ENCODE results near the gene VSTM2B. TPM values are rescaled to one million over a fixed set of nuclear protein-coding genes. Genes with fewer than 3 reads are reported as not detected.
"Not testable (repeated sequence)": the region's sequence is repeated elsewhere in the genome, so short reads cannot be mapped to it uniquely, and the experiment has no call there.

The VSTM2B gene
- not detected for total RNA-seq

DNA sequence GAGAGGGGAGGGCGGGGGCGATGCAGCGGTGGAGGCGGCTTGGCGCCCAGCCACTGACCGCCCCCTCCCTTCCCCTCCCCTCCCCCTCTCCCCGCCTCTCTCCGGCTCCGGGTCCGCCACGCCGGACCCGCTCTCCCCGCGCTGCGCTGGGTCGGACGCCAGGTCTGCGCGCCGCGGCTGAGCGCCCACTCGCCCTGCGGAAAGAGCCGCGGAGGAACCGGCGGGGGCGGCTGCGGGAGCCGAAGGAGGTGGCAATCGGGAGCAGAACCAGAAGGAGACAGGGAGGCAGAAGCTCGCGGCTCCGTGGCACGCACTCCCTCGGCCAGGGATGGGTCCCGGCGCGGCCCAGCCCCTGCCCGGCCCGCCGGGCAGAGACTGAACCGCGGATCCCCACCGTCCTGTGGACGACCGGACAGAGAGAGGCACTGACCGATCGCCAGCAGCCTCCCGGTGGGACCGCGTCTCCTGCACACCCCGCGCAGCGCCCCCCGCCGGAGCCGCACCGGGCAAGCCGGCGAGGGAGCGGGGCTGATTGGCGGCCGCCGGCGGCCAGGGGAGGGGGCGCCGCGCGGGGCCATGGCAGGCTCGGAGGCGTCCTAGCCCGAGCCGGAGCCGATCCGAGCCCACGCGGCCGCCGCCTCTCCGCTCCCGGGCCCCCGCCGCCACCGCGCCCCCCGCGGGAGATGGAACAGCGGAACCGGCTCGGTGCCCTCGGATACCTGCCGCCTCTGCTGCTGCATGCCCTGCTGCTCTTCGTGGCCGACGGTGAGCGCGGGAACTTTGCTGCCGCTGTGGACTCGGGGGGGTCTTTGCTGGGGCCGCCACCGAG is at the start of gene VSTM2B:
VSTM2B (plus strand) TSS at position 94 of the 829 bp plus-strand sequence; CDS start at position 684, 590 bp downstream.
- ATAC-seq (no peak), DNase-seq (ENCODE audit: low spot score) (no peak)

DNA sequence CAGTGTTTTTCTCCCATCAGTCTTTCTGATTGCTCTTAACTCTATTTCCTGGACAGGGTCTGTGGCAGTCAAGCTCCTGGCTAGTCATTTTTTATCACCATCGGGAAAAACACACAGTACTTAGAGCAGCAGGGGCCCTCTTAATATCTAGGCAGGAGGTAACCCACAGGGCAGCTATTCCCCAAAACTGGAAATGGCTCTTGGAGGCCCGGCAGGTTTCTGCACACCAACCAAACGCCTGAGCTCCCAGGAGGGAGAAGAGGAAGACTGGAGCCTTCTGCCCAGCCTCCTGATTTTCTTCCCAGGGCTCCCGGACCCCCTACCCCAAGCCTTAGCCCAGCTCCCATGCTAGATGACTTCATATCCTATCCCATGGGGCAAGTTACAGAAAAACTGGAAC is 49.3 kb upstream of the VSTM2B start:
- DNase-seq (ENCODE audit: low spot score) (no peak), ATAC-seq (no peak)

DNA sequence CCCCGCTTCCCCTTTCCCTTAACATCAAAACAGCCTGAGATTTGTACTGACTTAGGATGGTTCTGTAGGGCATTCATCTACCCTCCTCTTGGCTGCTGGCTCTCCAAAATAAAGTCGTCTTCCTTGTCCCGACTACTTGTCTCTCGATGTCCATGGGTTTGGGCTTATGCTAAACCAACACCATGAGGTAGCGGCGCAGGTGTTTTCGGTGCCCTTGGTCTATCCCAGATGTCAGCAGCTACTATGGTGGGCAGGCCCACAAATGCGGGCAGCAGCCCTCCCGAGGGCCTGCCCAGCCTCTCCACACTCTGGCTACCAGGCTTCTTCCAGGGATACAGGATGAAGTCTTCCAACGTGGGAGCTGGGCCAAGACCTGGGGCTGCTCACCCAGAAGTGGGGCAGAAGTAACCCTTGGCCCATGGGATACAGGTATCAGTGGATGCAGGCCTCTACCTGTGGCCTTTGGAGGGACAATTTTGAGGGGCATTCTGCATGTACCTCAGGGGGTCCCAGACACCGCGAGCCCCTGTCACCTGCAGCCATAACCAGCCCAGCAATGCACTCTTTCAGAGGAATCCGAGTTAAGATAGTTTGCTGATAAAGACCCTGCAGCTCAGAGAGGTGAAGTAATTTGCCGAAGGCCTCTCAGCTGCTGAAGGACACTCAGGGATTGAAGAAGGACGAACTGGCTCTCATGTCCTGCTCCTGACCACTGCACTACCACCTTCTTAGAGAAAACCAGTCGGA is 47.8 kb upstream of the VSTM2B start:
- ATAC-seq (no peak), DNase-seq (ENCODE audit: low spot score) (no peak)

DNA sequence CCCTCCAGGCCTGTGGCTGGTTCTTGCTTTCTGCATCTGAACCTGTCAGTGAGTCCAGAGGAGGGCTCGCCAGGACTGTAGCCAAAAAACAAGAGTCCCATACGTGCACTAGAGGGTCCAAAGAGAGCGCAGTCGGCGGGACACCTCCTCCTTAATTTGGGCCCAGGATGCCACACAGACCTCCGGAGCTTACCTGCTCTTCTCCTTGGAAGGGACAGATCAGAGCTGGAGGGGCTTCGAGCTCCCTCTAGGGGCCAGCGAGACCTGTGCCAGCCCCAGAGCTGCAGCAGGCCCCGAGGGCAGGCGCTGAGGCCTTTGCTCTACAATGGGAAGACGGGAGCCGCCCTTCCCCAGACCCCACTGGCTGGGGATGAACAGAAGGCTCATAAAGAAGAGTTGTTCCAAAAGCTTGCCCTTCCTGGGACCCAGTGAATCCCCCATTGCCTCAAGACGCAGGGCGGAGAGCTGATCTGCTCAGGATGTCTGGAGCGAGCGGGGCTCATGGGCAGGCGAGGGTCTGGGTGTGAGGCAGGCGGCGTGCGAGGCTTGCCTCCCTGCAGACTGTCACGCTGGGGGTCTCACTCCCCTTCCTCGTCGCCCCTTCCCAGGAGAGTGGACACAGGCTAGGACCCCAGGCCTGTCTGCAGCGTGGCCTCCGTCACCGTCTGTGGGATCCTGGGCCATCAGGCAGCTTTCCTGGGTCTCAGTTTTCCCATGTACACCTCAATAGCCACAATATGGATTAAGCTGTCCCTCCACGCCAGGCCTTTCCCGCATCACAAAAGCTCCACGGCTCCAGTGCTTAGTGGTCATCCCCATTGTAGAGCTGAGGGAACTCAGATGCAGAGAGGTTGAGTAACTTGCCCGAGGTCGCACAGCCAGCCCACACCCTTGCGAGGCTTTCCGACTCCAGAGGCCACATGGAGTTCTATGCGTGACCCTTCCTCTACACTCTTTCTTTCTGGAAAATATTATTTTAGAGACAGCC is 46.9 kb upstream of the VSTM2B start:
- DNase-seq (ENCODE audit: low spot score) (no peak), ATAC-seq (peak; percentile 56)

DNA sequence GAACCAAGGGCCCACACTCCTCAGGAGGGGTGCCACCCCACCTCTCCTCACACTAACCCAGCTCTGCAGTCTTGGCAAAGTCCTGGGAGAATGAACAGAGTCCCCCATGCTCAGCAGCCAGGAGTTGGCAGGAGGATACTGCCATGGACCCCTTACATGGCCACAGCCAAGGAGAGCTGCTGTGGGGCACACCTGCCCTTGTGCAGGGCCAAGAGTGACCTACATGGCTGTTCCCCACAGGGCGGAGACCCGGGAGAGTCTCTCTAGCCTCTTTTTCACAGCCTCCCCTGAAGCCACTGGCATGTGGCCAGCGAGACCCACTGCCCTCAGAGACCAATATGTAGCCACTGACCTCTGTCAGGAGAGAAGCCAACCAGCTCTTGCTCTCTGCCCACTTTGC is 45.9 kb upstream of the VSTM2B start:
- ATAC-seq (no peak), DNase-seq (ENCODE audit: low spot score) (no peak)

DNA sequence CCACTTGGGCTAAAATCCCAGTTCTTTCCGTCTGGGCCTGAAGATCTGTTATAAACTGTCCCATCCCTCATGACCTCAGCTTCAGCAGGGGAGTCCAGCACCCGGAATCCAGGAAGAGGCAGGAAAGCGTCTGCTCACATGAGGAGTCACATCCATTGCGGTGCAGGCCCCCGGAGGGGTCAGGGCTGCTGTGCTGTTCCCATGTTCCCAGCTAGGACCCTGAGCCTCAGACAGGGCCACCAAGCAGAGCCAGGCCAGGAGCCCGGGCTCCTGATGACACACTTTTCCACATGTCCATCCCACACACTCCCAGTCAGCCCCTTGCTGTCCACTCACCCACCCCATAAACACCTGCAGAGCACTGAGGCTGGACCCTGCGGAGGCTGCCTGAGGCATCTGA is 45.3 kb upstream of the VSTM2B start:
- no peak for DNase-seq (ENCODE audit: low spot score)
- no peak for ATAC-seq

DNA sequence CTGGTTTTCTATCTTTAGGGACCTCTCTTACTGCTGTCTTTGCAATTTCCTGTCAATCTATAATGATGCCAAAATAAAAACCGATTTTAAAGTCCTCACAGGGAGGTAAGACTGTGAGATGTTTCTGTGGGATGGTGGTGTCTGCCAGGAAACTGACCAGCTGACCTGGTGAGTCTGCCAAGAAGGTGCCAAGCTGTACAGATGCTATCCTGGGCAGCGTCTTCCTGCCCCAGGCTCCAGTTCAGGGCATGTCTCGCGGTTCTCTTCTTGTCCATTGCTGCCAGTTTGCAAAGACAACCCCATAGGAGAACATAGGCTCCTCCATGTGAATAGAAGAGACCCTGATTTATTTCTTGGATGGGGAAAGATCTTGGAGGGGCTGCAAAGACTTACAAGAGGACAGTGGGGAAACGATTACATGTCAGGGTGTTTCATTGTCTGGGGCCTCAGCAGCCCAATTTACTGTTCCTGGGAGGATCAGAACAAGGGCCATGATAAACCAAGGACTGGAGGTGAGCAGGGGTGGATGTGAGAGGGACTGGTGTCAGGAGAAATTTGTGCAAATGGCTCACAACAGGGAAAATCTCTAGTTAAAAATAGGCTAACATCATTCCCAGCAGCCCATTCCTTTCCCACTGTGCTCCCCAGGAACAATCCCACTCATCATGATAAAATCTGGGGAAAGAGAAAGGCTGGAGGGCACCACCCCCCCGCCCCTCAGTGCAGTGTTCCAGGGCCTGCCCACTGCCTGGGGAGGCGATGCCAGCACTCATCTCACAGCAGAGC is 42.7 kb upstream of the VSTM2B start:
- no peak for ATAC-seq
- no peak for DNase-seq (ENCODE audit: low spot score)

DNA sequence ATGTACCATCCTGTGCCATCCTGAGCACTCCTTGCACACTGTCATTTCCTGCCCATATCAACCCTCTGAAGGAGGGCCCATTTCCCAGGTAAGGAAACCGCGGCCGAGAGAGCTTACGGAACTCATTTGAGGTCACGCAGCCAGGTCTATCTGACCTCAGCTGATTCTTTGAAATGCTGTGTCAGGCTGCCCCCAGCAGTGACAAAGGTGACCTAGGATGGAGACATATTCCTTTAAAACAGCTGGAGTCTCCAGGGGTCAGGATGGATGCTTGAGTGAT is 42.2 kb upstream of the VSTM2B start:
- ATAC-seq: no peak

DNA sequence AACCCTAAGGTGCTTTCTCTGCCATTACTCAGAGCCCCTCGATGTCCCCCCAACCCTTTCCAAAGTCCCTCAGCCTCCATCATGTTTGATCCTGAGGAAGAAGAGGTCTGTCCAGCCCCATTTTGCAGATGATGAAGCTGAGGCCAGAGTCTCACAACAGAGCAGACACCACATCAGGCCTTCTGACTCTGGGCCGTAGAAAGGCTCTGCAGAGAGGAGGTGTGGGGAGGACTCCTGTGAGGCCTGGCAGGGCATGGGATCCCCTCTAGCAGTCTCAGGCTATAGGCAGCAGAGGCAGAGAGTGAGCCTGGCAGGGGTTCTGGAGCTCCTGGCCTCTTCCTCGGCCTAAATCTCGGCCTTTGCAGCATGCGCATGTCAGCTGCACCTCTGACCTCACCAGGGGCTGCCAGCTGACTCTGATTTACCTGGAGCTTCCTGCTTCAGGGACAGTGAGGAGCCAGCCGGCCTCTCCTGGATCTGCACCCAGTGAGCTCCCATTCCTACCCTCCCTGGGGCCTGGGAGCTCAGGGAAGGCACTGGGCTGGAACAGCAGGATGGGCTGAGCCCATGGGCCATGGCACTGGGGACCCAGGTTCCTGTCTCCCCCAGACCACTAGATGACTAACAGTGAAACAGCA is 41.7 kb upstream of the VSTM2B start:
- ATAC-seq (no peak), DNase-seq (ENCODE audit: low spot score) (peak; percentile 18)

More for the DNA sequence above, 42.2 kb upstream of the VSTM2B start:
- no peak for DNase-seq (ENCODE audit: low spot score)

DNA sequence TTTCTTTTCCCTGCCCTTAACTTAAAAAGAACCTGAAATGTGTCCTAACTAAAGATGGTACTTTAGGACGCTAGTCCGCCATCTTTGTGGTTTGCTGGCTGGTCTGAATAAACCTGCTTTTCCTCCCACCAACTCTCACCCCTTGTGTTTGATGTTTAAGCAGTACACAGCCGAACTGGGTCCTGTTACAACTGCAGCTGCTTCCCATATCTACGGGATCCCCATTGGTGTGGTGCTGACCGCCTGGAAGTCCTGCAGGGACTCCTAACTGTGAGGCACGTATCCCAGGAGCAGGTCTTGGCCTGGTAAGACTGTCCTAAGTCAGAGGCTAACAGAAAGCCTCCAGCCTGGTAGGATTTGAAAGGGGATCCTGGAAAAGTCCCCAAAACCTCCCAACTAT is 40.9 kb upstream of the VSTM2B start:
- ATAC-seq (no peak), DNase-seq (ENCODE audit: low spot score) (no peak)

DNA sequence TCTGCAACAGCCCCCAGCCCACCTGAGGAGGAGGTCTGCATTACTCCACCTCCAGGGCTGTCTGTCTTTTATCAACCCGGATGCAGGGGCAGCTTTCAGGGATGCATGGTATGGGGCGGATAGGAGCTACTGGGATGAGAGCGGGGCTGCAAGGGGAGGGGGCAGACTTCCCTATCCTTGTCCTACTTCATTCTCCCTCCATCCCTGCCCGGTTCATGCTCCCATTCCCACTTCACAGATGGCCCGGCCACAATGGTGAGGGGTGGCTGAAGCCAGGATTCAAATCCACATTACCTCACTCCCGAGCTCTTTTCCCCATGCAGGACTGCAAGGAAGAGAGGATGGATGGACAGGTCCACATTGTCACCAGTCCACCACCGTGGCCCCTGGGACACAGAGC is 40.5 kb upstream of the VSTM2B start:
- ATAC-seq (no peak), DNase-seq (ENCODE audit: low spot score) (peak; percentile 27)

DNA sequence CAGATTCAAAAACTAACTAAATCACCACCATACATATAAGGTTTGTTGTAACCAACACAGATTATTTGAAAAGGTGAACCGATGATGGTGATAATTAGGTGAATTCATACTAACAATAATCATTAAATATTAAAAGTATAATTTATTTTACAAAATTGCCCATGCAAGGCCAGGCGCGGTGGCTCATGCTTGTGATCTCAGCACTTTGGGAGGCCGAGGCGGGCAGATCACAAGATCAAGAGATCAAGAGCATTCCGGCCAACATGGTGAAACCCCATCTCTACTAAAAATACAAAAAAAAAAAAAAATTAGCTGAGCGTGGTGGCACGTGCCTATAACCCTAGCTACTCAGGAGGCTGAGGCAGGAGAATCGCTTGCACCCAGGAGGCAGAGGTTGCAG is 38.8 kb upstream of the VSTM2B start:
- DNase-seq (ENCODE audit: low spot score); ATAC-seq: not testable (repeated sequence)

DNA sequence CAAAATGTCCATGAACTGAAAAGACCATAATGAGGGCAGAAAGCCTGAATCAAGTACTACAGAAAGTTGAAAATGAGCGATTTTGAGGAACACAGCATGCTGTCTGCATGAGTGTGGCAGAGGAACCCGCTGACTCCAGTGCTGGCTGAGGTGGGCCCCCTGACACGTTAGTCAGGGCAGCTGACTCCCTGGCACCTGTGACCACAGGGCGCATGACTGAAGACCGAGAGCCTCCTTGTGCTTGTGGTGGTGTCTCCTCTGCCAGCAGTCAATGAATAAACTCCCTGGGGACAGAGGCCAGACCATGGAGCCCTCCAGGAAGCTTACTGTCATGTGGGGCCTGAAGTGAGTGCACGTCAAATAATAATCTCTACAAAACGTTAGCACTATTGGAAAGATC is 38.4 kb upstream of the VSTM2B start:
- ATAC-seq (no peak), DNase-seq (ENCODE audit: low spot score) (no peak)

DNA sequence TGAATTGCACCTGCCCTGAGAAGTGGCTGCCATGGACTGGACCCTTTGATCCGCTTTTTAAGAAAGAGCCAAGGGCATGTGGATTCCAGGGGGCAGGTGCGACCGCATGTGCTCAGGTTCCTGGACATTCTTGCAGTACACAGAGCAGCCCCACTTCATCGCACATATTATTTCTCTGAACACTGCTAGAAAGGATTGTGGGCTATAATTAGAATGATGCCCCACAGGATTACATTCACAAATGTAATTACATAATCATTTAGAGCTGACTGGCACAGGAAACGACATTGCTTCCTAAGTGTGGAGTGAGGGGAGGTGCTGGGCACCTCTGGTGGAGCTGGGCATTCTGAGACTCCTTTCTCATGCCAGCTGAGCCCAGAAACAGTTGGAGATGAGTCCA is 37.5 kb upstream of the VSTM2B start:
- ATAC-seq: no peak
- no peak for DNase-seq (ENCODE audit: low spot score)

DNA sequence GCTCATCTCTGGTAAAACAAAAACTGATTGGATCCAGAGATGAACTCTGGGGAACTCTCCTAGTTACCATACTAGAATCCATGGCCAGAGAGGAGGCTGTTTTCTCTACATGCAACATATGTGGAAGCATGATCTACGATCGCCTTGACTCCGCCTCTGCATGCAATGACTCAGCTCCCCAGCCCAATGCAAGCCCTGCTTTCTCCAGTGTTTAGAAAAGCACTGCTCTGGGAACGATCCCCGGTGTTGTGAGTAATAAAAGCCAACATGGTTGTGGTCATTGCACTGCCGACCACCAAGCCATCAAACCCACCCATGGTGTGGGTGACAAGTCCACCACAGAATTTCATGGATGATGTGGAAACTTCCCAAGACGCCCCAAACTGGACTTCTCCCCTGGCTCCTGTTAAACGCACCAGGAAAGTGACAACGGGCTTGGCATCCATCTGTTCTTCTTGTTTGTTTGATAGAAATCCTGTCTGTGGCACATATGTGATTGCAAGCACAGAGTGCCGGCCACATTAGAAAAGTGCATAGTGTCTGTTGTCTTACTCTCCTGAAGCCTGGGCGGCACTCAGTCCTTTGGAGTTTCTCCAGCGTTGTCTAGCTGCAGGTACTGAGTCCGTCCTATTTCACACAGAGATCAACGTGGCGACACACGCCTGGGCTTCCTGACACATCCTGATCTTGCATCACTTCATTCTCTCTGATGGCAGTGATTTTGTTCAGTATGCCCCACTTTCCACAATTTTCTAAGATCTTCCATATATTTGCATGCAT is 36.4 kb upstream of the VSTM2B start:
- DNase-seq (ENCODE audit: low spot score) (no peak), ATAC-seq (no peak)

DNA sequence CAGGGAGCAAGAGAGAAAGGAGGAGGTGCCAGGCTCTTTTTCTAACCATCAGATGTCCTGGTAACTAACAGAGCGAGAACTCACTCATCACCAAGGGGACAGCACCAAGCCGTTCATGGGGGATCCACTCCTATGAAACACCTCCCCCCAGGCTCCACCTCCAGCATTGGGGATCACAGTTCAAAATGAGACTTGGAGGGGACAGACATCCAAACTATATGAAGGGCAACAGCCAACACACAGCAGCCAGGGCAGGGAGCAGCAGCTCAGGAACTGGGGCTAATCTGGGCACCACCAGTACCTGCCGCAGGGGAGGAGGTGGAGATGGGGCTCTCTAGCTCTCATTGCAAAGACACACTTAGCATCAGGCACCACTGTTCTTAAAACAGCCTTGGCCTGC is 34.3 kb upstream of the VSTM2B start:
- no peak for DNase-seq (ENCODE audit: low spot score)
- no peak for ATAC-seq

DNA sequence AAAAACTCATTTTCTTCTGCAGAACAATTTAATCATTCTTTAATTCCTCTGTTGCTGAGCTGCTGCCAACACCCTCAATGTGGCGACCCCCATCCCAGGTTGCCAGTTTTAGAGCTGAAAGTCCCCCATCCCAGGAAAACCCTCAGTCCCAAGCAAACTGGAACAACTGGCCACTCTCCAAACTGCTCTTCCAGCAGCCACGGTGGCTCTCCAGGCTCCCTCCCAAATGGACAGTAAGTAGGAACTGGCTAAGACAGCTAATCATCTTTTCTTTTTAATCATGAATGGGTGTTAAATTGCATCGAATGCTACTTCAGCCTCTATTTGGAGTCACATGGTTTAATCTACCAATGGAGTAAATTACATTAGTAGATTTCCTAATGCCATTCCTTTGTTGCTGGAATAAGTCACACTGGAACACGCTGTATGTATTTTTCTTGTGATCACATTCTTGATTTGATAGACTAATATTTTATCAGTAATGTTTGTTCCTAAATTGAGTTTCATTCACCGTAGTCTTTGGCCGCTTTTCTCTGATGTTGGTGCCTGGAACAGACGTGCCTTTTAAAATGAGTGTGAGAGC is 33.7 kb upstream of the VSTM2B start:
- DNase-seq (ENCODE audit: low spot score) (no peak), ATAC-seq (no peak)

DNA sequence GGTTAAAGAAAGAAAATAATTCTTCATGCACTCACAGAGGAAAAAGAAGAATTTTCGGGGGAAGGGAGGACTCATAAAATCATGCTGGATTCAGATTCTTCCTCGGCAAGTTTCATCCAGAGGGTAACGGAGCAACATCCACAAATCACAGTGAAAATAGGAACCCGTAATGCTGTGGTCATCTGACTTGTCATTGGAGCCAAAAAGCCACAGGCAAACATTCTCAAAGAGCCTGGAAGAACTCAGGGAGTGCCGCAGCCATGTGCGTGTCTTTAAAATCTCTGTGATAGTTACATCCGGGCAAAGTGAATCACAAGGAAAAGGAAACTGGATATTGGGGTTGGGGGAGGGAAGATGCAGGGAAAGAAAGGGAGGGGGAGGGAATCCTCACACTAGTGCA is 33.0 kb upstream of the VSTM2B start:
- DNase-seq (ENCODE audit: low spot score): no peak

DNA sequence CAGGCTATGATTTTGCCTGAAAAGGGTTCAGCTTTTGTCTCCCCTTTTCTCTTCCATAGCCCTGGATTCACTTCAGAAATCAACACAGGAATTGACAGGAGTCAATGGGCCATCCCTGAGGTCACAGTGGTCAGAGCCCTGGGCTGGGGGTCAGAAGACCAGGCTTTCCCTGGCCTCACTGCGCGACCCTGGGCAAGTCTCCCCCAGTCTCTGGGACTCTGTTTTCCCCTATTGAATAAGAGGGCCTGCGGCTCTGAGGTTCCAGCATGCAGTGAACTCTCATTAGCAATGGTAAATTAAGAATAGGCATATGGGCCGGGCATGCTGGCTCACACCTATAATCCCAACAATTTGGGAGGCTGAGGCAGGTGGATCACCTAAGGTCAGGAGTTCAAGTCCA is 30.7 kb upstream of the VSTM2B start:
- no peak for DNase-seq (ENCODE audit: low spot score)
- no peak for ATAC-seq

More for the DNA sequence above, 33.0 kb upstream of the VSTM2B start:
- ATAC-seq: no peak

Data from left lobe of liver (tissue), 2 donors.